HepG2 (cell line): Measurements from ENCODE around the gene KIAA1217. TPM values are rescaled to one million over a fixed set of nuclear protein-coding genes. Genes with fewer than 3 reads are reported as not detected.

Source experiments
- ATAC-seq: fragments of 200-7000 bp; cut with Tn5 transposase; 3 replicates; pipeline ENCODE4 v1.9.1; 2020; ENCODE audit warnings: mild to moderate bottlenecking, moderate library complexity
- BruUV-seq: library from RNA; stranded (reverse); fragments of 400-500 nt; replicated peaks from 2 replicates; lab custom pipeline; 2021; lab: Mats Ljungman, UMichigan
- CTCF ChIA-PET: fragments of 300-600 bp; formaldehyde crosslinking; extraction: SDS; loops from one replicate; lab custom pipeline; 2021; ENCODE audit warnings: low total read pairs, inconsistent platforms, low intra/inter-chr PET ratio; lab: Yijun Ruan, JAX
- POLR2A ChIA-PET: fragments of 350-600 bp; sonication (Branson Sonifier 250); formaldehyde crosslinking; loops from one replicate; lab custom pipeline; 2020; ENCODE audit warnings: antibody characterized with exemption, inconsistent platforms; lab: Yijun Ruan, JAX
- DNase-seq: peaks from one replicate; pipeline ENCODE4 v3.0.0-alpha.2; 2015; ENCODE audit warnings: low spot score
- FAIRE-seq: peaks from 3 replicates; lab custom pipeline; 2011; peaks lifted over from hg19 to GRCh38; lab: Jason Lieb, UNC
- H2AFZ ChIP-seq: one replicate; pipeline ENCODE4 v1.6.1; 2011; ENCODE audit warnings: low read length, inconsistent platforms
- H3K27ac ChIP-seq: fragments of 300-600 bp; 3 replicates; pipeline ENCODE4 v1.8.0; 2011; ENCODE audit warnings: mixed run types, mild to moderate bottlenecking, mixed read lengths, low read length, inconsistent platforms; ENCODE audit not compliant: insufficient read depth; ENCODE audit errors: extremely low read length
- H3K27me3 ChIP-seq, 2 experiments: fragments of 200-600 bp in 1 of 2; 2 replicates in 1 of 2; 3 replicates in 1 of 2; pipeline versions ENCODE4 v1.6.0 to v1.8.0; 2011; ENCODE audit warnings: low read length in 2 of 2, mild to moderate bottlenecking in 2 of 2, moderate library complexity in 2 of 2, inconsistent platforms in 1 of 2; ENCODE audit not compliant: insufficient read depth in 2 of 2, control insufficient read depth in 1 of 2
- H3K36me3 ChIP-seq, 2 experiments: fragments of 200-600 bp in 1 of 2; replicated peaks in 1 of 2; 2 replicates in 1 of 2; 3 replicates in 1 of 2; pipeline versions ENCODE4 v1.5.1 to v1.8.0; 2011; ENCODE audit warnings: low read length in 2 of 2, inconsistent platforms in 1 of 2; ENCODE audit not compliant: insufficient read depth in 2 of 2, control insufficient read depth in 1 of 2
- H3K4me1 ChIP-seq: 2 replicates; pipeline ENCODE4 v1.5.1; 2012; ENCODE audit warnings: low read length, inconsistent platforms; ENCODE audit not compliant: insufficient read depth
- H3K4me2 ChIP-seq: 2 replicates; pipeline ENCODE4 v1.6.0; 2011; ENCODE audit warnings: low read depth, low read length, inconsistent platforms
- H3K4me3 ChIP-seq, 3 experiments: fragments of 200-600 bp in 1 of 3; sonication (generic), shearing (Covaris generic) in 1 of 3; replicated peaks in 1 of 3; 2 replicates each; pipeline ENCODE4 v1.5.1; 2011 to 2016; ENCODE audit warnings: low read length in 3 of 3, inconsistent platforms in 2 of 3, low read depth in 2 of 3, mild to moderate bottlenecking in 2 of 3, control low read depth in 1 of 3, mixed read lengths in 1 of 3; ENCODE audit not compliant: insufficient read depth in 1 of 3
- H3K79me2 ChIP-seq: one replicate; pipeline ENCODE4 v1.6.1; 2011; ENCODE audit warnings: low read length, inconsistent platforms; ENCODE audit not compliant: insufficient read depth
- H3K9ac ChIP-seq: 2 replicates; pipeline ENCODE4 v1.6.0; 2011; ENCODE audit warnings: mild to moderate bottlenecking, low read depth, low read length, inconsistent platforms; ENCODE audit not compliant: insufficient read depth
- H3K9me3 ChIP-seq: 2 replicates; pipeline ENCODE4 v1.5.1; 2012; ENCODE audit warnings: mild to moderate bottlenecking, low read length
- H4K20me1 ChIP-seq: 2 replicates; pipeline ENCODE4 v1.6.0; 2011; ENCODE audit warnings: inconsistent platforms, mild to moderate bottlenecking, low read length, moderate library complexity; ENCODE audit not compliant: insufficient read depth
- AHDC1 ChIP-seq: sonication (generic); formaldehyde crosslinking; IDR thresholded peaks from 2 replicates; pipeline ENCODE4 v1.5.1; 2020; ENCODE audit warnings: mild to moderate bottlenecking, missing genetic modification reagents, borderline replicate concordance
- FOSL2 ChIP-seq: sonication (generic); formaldehyde crosslinking; IDR thresholded peaks from 2 replicates; pipeline ENCODE4 v1.4.0; 2020; ENCODE audit warnings: missing genetic modification reagents
- NFAT5 ChIP-seq: sonication (generic); formaldehyde crosslinking; IDR thresholded peaks from 2 replicates; pipeline ENCODE4 v1.4.0; 2020; ENCODE audit warnings: missing genetic modification reagents
- RBM39 ChIP-seq: fragments of 200-400 bp; formaldehyde crosslinking; IDR thresholded peaks from one replicate; pipeline ENCODE4 v1.6.1; 2018; ENCODE audit warnings: antibody characterized with exemption, mild to moderate bottlenecking, low read depth, low read length; ENCODE audit not compliant: poor library complexity, severe bottlenecking
- ZBTB21 ChIP-seq: sonication (generic); formaldehyde crosslinking; IDR thresholded peaks from 2 replicates; pipeline ENCODE4 v1.4.0; 2020; ENCODE audit warnings: missing genetic modification reagents
- ZNF232 ChIP-seq: sonication (generic); formaldehyde crosslinking; IDR thresholded peaks from 2 replicates; pipeline ENCODE4 v1.4.0; 2020; ENCODE audit warnings: missing genetic modification reagents, borderline replicate concordance
- ZNF34 ChIP-seq: sonication (generic); formaldehyde crosslinking; IDR thresholded peaks from 2 replicates; pipeline ENCODE4 v1.4.0; 2020; ENCODE audit warnings: mild to moderate bottlenecking, missing genetic modification reagents, borderline replicate concordance
- ZNF501 ChIP-seq: sonication (generic); formaldehyde crosslinking; IDR thresholded peaks from 2 replicates; pipeline ENCODE4 v1.5.1; 2020; ENCODE audit warnings: mild to moderate bottlenecking, moderate library complexity, missing genetic modification reagents
- WGBS: methylation state at CpG from one replicate; pipeline ENCODE4 v1.1.6; 2017; ENCODE audit warnings: low lambda C conversion rate; 5-methylcytosine and 5-hydroxymethylcytosine counted together
- in situ Hi-C: cut with HindIII; loops from 2 replicates; pipeline ENCODE4 v1.10.0; 2017; ENCODE audit warnings: low pct_unique_long_range_greater_than_20kb; ENCODE audit not compliant: extremely low pct_ligation_motif_present
- intact Hi-C: fragments of 100-400 bp; cut with micrococcal nuclease; formaldehyde crosslinking; loops from one replicate; pipeline ENCODE4 v1.10.0; 2022; ENCODE audit not compliant: unreplicated experiment
- polyA plus RNA-seq, 8 experiments: library from polyadenylated mRNA; depleted of rRNA in 3 of 8; stranded (reverse) in 7 of 8; unstranded in 1 of 8; fragments of >200 nt; fragmentation: Illumina TruSeq in 4 of 8; extraction: Trizol in 4 of 8; gene quantifications; 2 replicates each; pipeline versions ENCODE4 v1.2.1 to v1.2.3, GENCODE V29; 2011 to 2016; ENCODE audit warnings: low read depth in 4 of 8, missing spikeins in 1 of 8, mixed read lengths in 1 of 8; ENCODE audit not compliant: insufficient read depth in 1 of 8
- total RNA-seq, 5 experiments: library from RNA; depleted of rRNA; stranded (reverse); fragments of >200 nt; fragmentation: Illumina TruSeq; extraction: Trizol; gene quantifications; 2 replicates each; pipeline ENCODE4 v1.2.3, GENCODE V29; 2016; ENCODE audit warnings: low read depth in 1 of 5

KIAA1217 gene
- total and polyA plus RNA-seq, 2 of the 13 experiments (the other 11 are each of a cell fraction or from before 2014, with no cell fraction given), result 4.6 to 10.9 TPM

GRCh38 chr10:24446739-24447138 lies 237.8 kb downstream of the KIAA1217 start:
- TF ChIP-seq ZNF232 (CRISPR knock-in tag) (no peak), RBM39 (no peak), ZBTB21 (no peak), FOSL2 (CRISPR knock-in tag) (peak; percentile 72), AHDC1 (no peak), ZNF34 (CRISPR knock-in tag) (no peak), ZNF501 (CRISPR knock-in tag) (no peak), NFAT5 (CRISPR knock-in tag) (no peak)
- TF ChIP-seq, all 625 proteins: peak for 1
- H3K4me3 ChIP-seq, result no peak overlapping the region
- WGBS, result 88% methylated on average over 6 of the region's 6 CpGs
- no peak overlapping the region for H3K4me2 ChIP-seq
- intact Hi-C loops (no loop called here), in situ Hi-C loops (no loop called here)
- ATAC-seq (no peak), FAIRE-seq (no peak), DNase-seq (no peak)
- H3K4me1 ChIP-seq, result peaks cover 18% of the 10 kb centered on the region
- BruUV-seq, result no TSS peak
- peaks cover 2 to 6% of the 10 kb centered on the region in 2 experiments; a peak in 3 of 5 replicates for H3K36me3 ChIP-seq
- CTCF ChIA-PET, result no interaction called here
- H3K9me3 ChIP-seq, result no peaks in the 10 kb centered on the region
- no peaks in the 10 kb centered on the region for H4K20me1 ChIP-seq
- POLR2A ChIA-PET, result no interaction called here
- no peak overlapping the region for H3K27ac ChIP-seq
- H3K27me3 ChIP-seq, result no peaks in the 10 kb centered on the region
- no peak overlapping the region for H2AFZ ChIP-seq
- no peaks in the 10 kb centered on the region for H3K79me2 ChIP-seq
- no peak overlapping the region for H3K9ac ChIP-seq
